Trophoblast cell (in vitro differentiated cells and primary cell): ENCODE measurements around the gene NT5DC1.
"Not testable (repeated sequence)": the region's sequence is repeated elsewhere in the genome, so short reads cannot be mapped to it uniquely, and the experiment has no call there.

Experiments
- DNase-seq, 2 donors: peaks; one replicate each; pipeline ENCODE4 v3.0.0-alpha.2; 2016
- H2AFZ ChIP-seq: 2 replicates; pipeline ENCODE4 v1.6.1; 2013; ENCODE audit warnings: low read length, moderate library complexity, mild to moderate bottlenecking; ENCODE audit not compliant: insufficient read depth, poor library complexity
- H2AK5ac ChIP-seq: 2 replicates; pipeline ENCODE4 v1.6.1; 2013; ENCODE audit warnings: mild to moderate bottlenecking, low read length
- H2BK120ac ChIP-seq: 2 replicates; pipeline ENCODE4 v1.6.1; 2013; ENCODE audit warnings: low read length, mild to moderate bottlenecking, moderate library complexity; ENCODE audit not compliant: insufficient read depth, poor library complexity
- H2BK12ac ChIP-seq: 2 replicates; pipeline ENCODE4 v1.6.1; 2013; ENCODE audit warnings: mild to moderate bottlenecking, low read length, moderate library complexity
- H2BK5ac ChIP-seq: 2 replicates; pipeline ENCODE4 v1.6.1; 2013; ENCODE audit warnings: low read length, low read depth, moderate library complexity, mild to moderate bottlenecking; ENCODE audit not compliant: poor library complexity
- H3K14ac ChIP-seq: 2 replicates; pipeline ENCODE4 v1.6.1; 2013; ENCODE audit warnings: mild to moderate bottlenecking, low read length
- H3K18ac ChIP-seq: 2 replicates; pipeline ENCODE4 v1.6.1; 2013; ENCODE audit warnings: mild to moderate bottlenecking, low read length
- H3K23ac ChIP-seq: 2 replicates; pipeline ENCODE4 v1.6.1; 2013; ENCODE audit warnings: low read length
- H3K27ac ChIP-seq: 2 replicates; pipeline ENCODE4 v1.5.1; 2013; ENCODE audit warnings: low read depth, mild to moderate bottlenecking, inconsistent platforms, low read length, moderate library complexity
- H3K27me3 ChIP-seq: 2 replicates; pipeline ENCODE4 v1.6.1; 2013; ENCODE audit warnings: inconsistent platforms, mild to moderate bottlenecking, low read length, moderate library complexity; ENCODE audit not compliant: insufficient read depth
- H3K36me3 ChIP-seq, 2 experiments: 1 replicate in 1 of 2; 2 replicates in 1 of 2; pipeline ENCODE4 v1.6.1; 2013; ENCODE audit warnings: low read length in 2 of 2, mild to moderate bottlenecking in 2 of 2, moderate library complexity in 1 of 2; ENCODE audit not compliant: insufficient read depth in 2 of 2, control insufficient read depth in 1 of 2
- H3K4ac ChIP-seq: 2 replicates; pipeline ENCODE4 v1.6.1; 2013; ENCODE audit warnings: low read depth, mild to moderate bottlenecking, low read length, moderate library complexity
- H3K4me1 ChIP-seq, 2 experiments: 1 replicate in 1 of 2; 2 replicates in 1 of 2; pipeline ENCODE4 v1.6.1; 2013; ENCODE audit warnings: low read length in 2 of 2, mild to moderate bottlenecking in 2 of 2, moderate library complexity in 1 of 2; ENCODE audit not compliant: insufficient read depth in 2 of 2, control insufficient read depth in 1 of 2
- H3K4me2 ChIP-seq: 2 replicates; pipeline ENCODE4 v1.6.1; 2013; ENCODE audit warnings: inconsistent platforms, mild to moderate bottlenecking, low read length, moderate library complexity
- H3K4me3 ChIP-seq: 2 replicates; pipeline ENCODE4 v1.5.1; 2013; ENCODE audit warnings: mild to moderate bottlenecking, low read depth, low read length, inconsistent platforms
- H3K79me1 ChIP-seq: one replicate; pipeline ENCODE4 v1.6.1; 2013; ENCODE audit warnings: low read length
- H3K79me2 ChIP-seq: 2 replicates; pipeline ENCODE4 v1.6.1; 2013; ENCODE audit warnings: low read length, mild to moderate bottlenecking; ENCODE audit not compliant: control insufficient read depth, insufficient read depth, poor library complexity
- H3K9ac ChIP-seq: 2 replicates; pipeline ENCODE4 v1.6.1; 2013; ENCODE audit warnings: mild to moderate bottlenecking, low read length
- H3K9me3 ChIP-seq: 2 replicates; pipeline ENCODE4 v1.6.1; 2013; ENCODE audit warnings: low read depth, mild to moderate bottlenecking, control low read depth, inconsistent platforms, low read length; ENCODE audit not compliant: insufficient read depth
- H4K12ac ChIP-seq: 2 replicates; pipeline ENCODE4 v1.6.1; 2013; ENCODE audit warnings: low read depth, mild to moderate bottlenecking, low read length, moderate library complexity
- H4K8ac ChIP-seq: 2 replicates; pipeline ENCODE4 v1.6.1; 2013; ENCODE audit warnings: low read depth, mild to moderate bottlenecking, low read length, moderate library complexity
- H4K91ac ChIP-seq: one replicate; pipeline ENCODE4 v1.6.1; 2013; ENCODE audit warnings: low read depth, mild to moderate bottlenecking, low read length, moderate library complexity
- whole genome bisulfite sequencing: extraction: QIAGEN DNeasy Blood & Tissue Kit; methylation state at CpG from one replicate; pipeline ENCODE4 v1.1.7; 2013; ENCODE audit warnings: missing lambda C conversion rate; ENCODE audit not compliant: insufficient read length, insufficient coverage; ENCODE audit errors: extremely low coverage; 5-methylcytosine and 5-hydroxymethylcytosine counted together

NT5DC1 gene

DNA sequence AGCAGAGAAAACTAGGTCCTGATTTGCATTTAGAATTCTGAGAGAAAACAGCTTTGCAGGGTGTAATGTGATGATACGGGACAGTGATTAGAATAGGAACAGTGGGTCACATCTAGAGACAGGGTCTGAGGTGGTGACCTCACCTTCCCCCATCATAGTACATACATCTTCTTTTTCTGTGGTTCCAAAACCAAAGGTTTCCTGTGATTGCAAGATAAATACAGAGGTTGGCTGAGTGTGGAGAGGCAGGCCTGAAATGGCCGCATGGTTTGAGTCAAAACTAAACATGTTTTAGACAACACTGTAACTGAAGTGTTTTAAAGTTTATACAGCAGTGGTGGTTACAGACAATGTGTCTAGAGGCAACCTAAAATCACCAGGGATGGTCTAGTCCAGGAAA is 10.4 kb upstream of the NT5DC1 start:
- no peak overlapping the region for H3K23ac ChIP-seq
- H2BK12ac ChIP-seq = no peak overlapping the region
- no peak for DNase-seq

DNA sequence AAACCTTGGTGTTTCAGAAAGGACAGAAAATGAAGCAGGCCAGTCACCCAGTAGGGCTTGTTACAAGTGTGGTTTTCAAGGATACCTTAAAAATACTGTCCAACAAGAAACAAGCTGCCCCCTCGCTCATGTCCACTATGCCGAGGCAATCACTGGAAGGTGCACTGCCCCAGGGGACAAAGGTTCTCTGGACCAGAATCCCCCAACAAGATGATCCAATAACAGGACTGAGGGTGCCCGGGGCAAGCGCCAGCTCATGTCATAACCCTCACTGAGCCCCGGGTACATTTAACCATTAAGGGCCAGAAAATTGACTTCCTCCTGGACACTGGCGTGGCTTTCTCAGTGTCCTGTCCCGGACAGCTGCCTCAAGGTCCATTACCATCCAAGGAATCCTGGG is 6.6 kb upstream of the NT5DC1 start:
- Histone ChIP-seq H3K14ac (no peak overlapping the region), H3K79me1 (no peaks in the 10 kb centered on the region), H4K91ac (no peak overlapping the region), H4K8ac (no peak overlapping the region), H3K36me3 (no peaks in the 10 kb centered on the region), H3K18ac (no peak overlapping the region), H2BK5ac (no peak overlapping the region), H3K4ac (no peak overlapping the region), H3K79me2 (no peaks in the 10 kb centered on the region), H3K23ac (no peak overlapping the region), H2BK12ac (no peak overlapping the region), H3K4me3 (no peak overlapping the region), H3K27ac (no peak overlapping the region), H2AFZ (no peak overlapping the region), H3K9ac (no peak overlapping the region), H2AK5ac (no peak overlapping the region), H2BK120ac (no peak overlapping the region), H4K12ac (no peak overlapping the region), H3K4me1 (no peaks in the 10 kb centered on the region), H3K27me3 (no peaks in the 10 kb centered on the region), H3K4me2 (no peak overlapping the region), H3K9me3 (no peaks in the 10 kb centered on the region)
- WGBS = no CpG with 5 or more reads among the region's 7 CpGs
- DNase-seq = no peak

More for the DNA sequence above, 10.4 kb upstream of the NT5DC1 start:
- Histone ChIP-seq H4K8ac (no peak overlapping the region), H4K91ac (no peak overlapping the region), H2AFZ (no peak overlapping the region), H3K9me3 (no peaks in the 10 kb centered on the region), H3K27ac (no peak overlapping the region), H3K27me3 (no peaks in the 10 kb centered on the region), H3K79me2 (no peaks in the 10 kb centered on the region), H2AK5ac (no peak overlapping the region), H3K36me3 (no peaks in the 10 kb centered on the region), H3K4me2 (no peak overlapping the region), H3K14ac (no peak overlapping the region), H2BK5ac (no peak overlapping the region), H3K4me1 (peaks cover 2 to 4% of the 10 kb centered on the region in 2 experiments), H3K18ac (no peak overlapping the region), H3K79me1 (no peaks in the 10 kb centered on the region), H2BK120ac (no peak overlapping the region), H4K12ac (no peak overlapping the region), H3K9ac (no peak overlapping the region), H3K4me3 (no peak overlapping the region), H3K4ac (no peak overlapping the region)
- no CpG with 5 or more reads among the region's 2 CpGs for whole genome bisulfite sequencing

DNA sequence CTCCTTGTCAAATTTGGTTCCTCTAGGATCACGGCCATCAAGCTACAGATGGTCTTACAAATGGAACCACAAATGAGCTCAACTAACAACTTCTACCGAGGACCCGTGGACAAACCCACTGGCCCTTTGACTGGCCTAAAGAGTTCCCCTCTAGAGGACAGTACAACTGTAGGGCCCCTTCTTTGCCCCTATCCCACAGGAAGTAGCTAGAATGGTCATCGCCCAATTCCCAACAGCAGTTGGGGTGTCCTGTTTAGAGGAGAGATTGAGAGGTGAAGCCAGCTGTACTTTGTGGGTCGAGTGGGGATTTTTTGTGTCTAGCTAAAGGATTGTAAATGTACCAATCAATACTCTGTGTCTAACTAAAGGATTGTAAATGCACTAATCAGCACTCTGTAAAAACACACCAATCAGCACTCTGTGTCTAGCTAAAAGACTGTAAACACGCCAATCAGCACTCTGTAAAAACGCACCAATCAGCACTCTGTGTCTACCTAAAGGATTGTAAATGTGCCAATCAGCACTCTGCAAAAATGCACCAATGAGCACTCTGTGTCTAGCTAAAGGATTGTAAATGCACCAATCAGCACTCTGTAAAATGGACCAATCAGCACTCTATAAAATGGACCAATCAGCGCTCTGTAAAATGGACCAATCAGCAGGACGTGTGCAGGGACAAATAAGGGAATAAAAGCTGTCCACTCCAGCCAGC is 4.4 kb upstream of the NT5DC1 start:
- H3K18ac ChIP-seq, H3K36me3 ChIP-seq, H3K23ac ChIP-seq, H2AK5ac ChIP-seq, H2AFZ ChIP-seq, H3K4me1 ChIP-seq, H4K91ac ChIP-seq, H3K4me2 ChIP-seq, H3K27me3 ChIP-seq, H3K9me3 ChIP-seq, H3K79me2 ChIP-seq, H3K14ac ChIP-seq, H2BK5ac ChIP-seq, H3K4ac ChIP-seq, H2BK120ac ChIP-seq, DNase-seq, H3K4me3 ChIP-seq, H4K8ac ChIP-seq, H4K12ac ChIP-seq, H3K79me1 ChIP-seq, H3K27ac ChIP-seq, H3K9ac ChIP-seq, H2BK12ac ChIP-seq: not testable (repeated sequence)
- no CpG with 5 or more reads among the region's 9 CpGs for WGBS

DNA sequence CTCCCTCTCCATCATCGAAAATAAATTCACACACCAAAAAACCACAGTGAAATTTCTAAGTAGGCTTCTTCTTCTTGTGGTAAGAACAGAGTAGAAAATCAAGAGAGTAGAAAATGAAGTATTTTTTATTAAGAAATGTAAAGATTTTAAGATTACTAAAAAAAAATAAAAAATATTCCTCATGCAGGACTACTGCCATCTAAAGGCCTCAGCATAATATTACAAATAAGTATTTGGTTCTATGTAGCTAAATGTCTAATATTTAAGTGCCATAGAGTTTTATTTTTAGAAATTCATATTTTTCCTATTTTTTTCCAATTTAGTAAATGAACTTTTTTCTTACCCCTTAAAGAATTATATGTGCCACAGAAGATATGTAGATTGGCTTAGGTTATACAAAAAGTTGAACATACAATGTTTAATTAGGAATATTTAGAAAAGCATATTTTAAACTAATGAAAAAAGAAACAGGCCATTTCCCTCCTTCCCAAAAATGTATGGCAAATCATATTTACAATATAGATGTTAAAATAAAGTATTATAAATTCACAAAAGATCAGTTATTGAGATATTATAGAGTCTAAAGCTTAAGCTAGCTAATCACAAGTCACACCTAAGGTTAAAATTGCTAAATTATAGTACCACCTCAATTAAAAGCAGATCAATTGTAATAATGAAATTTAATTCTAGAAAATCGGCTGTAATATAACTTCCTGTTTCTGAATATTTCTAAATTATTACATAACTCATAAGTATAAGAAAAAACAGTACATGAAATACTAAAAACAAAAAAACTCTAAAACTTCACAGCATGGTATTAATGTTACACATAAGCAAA is 3.5 kb upstream of the NT5DC1 start:
- no peaks in the 10 kb centered on the region for H3K9me3 ChIP-seq
- peaks cover 6% of the 10 kb centered on the region for H3K79me1 ChIP-seq
- no CpG with 5 or more reads among the region's 2 CpGs for WGBS
- H4K91ac ChIP-seq = no peak overlapping the region
- H3K79me2 ChIP-seq = peaks cover 6% of the 10 kb centered on the region
- no peak overlapping the region for H3K4ac ChIP-seq
- no peak overlapping the region for H3K4me3 ChIP-seq
- peak in 1 of 2 donors; percentile 36 for DNase-seq
- H3K18ac ChIP-seq = no peak overlapping the region
- H3K36me3 ChIP-seq = no peaks in the 10 kb centered on the region
- H3K23ac ChIP-seq = no peak overlapping the region
- H4K12ac ChIP-seq = no peak overlapping the region
- H3K4me1 ChIP-seq = peaks cover 0 to 4% of the 10 kb centered on the region in 2 experiments
- no peak overlapping the region for H2BK12ac ChIP-seq
- H2AK5ac ChIP-seq = no peak overlapping the region
- H3K4me2 ChIP-seq = no peak overlapping the region
- H4K8ac ChIP-seq = no peak overlapping the region
- no peak overlapping the region for H3K9ac ChIP-seq
- no peaks in the 10 kb centered on the region for H3K27me3 ChIP-seq
- no peak overlapping the region for H2BK120ac ChIP-seq
- no peak overlapping the region for H3K27ac ChIP-seq
- H3K14ac ChIP-seq = no peak overlapping the region
- no peak overlapping the region for H2AFZ ChIP-seq
- no peak overlapping the region for H2BK5ac ChIP-seq
